Panc1 (cell line): ENCODE measurements around the gene TFF1.

Source experiments
- CTCF ChIP-seq: fragments of 450-650 bp; IDR thresholded peaks from 2 replicates; pipeline ENCODE4 v1.5.1; 2017; ENCODE audit warnings: mild to moderate bottlenecking
- POLR2AphosphoS5 ChIP-seq: IDR thresholded peaks from 2 replicates; pipeline ENCODE4 v1.6.1; 2012; ENCODE audit warnings: mild to moderate bottlenecking, low read depth, low read length, moderate library complexity
- REST ChIP-seq, 2 experiments: IDR thresholded peaks; 2 replicates each; pipeline ENCODE4 v1.6.1; 2011 to 2012; ENCODE audit warnings: low read depth in 2 of 2, control low read depth in 1 of 2, low read length in 1 of 2, mild to moderate bottlenecking in 1 of 2, moderate library complexity in 1 of 2; ENCODE audit not compliant: insufficient read depth in 1 of 2
- SIN3A ChIP-seq: IDR thresholded peaks from 2 replicates; pipeline ENCODE4 v1.6.1; 2012; ENCODE audit warnings: low read depth, mild to moderate bottlenecking, low read length, moderate library complexity, borderline replicate concordance; ENCODE audit not compliant: insufficient read depth
- TCF7L2 ChIP-seq: IDR thresholded peaks from 2 replicates; pipeline ENCODE4 v1.6.1; 2011; ENCODE audit warnings: mild to moderate bottlenecking, low read depth, low read length, inconsistent platforms

GRCh38 chr21:42395302-42395701 lies 29.0 kb upstream of the TFF1 start:
- TF ChIP-seq CTCF (no peak), POLR2AphosphoS5 (no peak), REST (IDR thresholded peaks at IDR 0.05; ENCODE audit: insufficient read depth in 1 of 2, low read depth in 2 of 2, low read length in 1 of 2) (no peak), SIN3A (no peak), TCF7L2 (no peak)
